Head of caudate nucleus (tissue), 42 donors: ENCODE measurements around the gene GAPVD1.
"Not testable (repeated sequence)": the region's sequence is repeated elsewhere in the genome, so short reads cannot be mapped to it uniquely, and the experiment has no call there.

Source experiments
- DNase-seq, 42 donors: peaks; one replicate each; pipeline versions ENCODE4 v3.0.0 to v3.0.0-alpha.2; 2020 to 2021; ENCODE audit warnings: mixed read lengths in 7 of 42
- intact Hi-C: fragments of 100-400 bp; cut with DNase I; formaldehyde crosslinking; loops from one replicate; pipeline ENCODE4 v1.15.0; 2022

Gene GAPVD1

GRCh38 chr9:125396799-125397198 lies 135.2 kb downstream of the GAPVD1 start:
- intact Hi-C loops = no loop called here
- no peak for DNase-seq

GRCh38 chr9:125397736-125398135 lies 136.1 kb downstream of the GAPVD1 start:
- intact Hi-C loops = no loop called here
- peak in 26 of 42 donors; percentile 21 to 68 (median 40) for DNase-seq

- intact Hi-C loops = no loop called here
- DNase-seq = no peak
These were observed 136.6 kb downstream of the GAPVD1 start for GRCh38 chr9:125398243-125398642.

- no peak for DNase-seq
- intact Hi-C loops = no loop called here
These were observed 137.5 kb downstream of the GAPVD1 start for GRCh38 chr9:125399165-125399564.

GRCh38 chr9:125399666-125400065 lies 138.0 kb downstream of the GAPVD1 start:
- no peak for DNase-seq
- intact Hi-C loops = loop anchor here (10.0 kb wide), 1 partner anchor 1095 kb away; no protein-coding TSS in a partner anchor

GRCh38 chr9:125400232-125400631 lies 138.6 kb downstream of the GAPVD1 start:
- DNase-seq = not testable (repeated sequence)
- intact Hi-C loops = loop anchor here (10.0 kb wide), 1 partner anchor 1095 kb away; no protein-coding TSS in a partner anchor

- DNase-seq = no peak
- intact Hi-C loops = loop anchor here (10.0 kb wide), 1 partner anchor 1094 kb away; no protein-coding TSS in a partner anchor
These were observed 139.4 kb downstream of the GAPVD1 start for GRCh38 chr9:125400725-125401716.

GRCh38 chr9:125404733-125405132 lies 143.1 kb downstream of the GAPVD1 start:
- no peak for DNase-seq
- intact Hi-C loops = loop anchor here (10.0 kb wide), 1 partner anchor 1090 kb away; no protein-coding TSS in a partner anchor

GRCh38 chr9:125405938-125406809 lies 144.5 kb downstream of the GAPVD1 start:
- intact Hi-C loops = loop anchor here (10.0 kb wide), 1 partner anchor 1089 kb away; no protein-coding TSS in a partner anchor
- no peak for DNase-seq

GRCh38 chr9:125406810-125407087 lies 145.1 kb downstream of the GAPVD1 start:
- DNase-seq = no peak
- intact Hi-C loops = loop anchor here (10.0 kb wide), 1 partner anchor 1088 kb away; no protein-coding TSS in a partner anchor

GRCh38 chr9:125407432-125407973 lies 145.9 kb downstream of the GAPVD1 start:
- no peak for DNase-seq
- intact Hi-C loops = loop anchor here (10.0 kb wide), 1 partner anchor 1087 kb away; no protein-coding TSS in a partner anchor

- DNase-seq = peak; percentile 39 to 93 (median 84)
- intact Hi-C loops = loop anchor here (10.0 kb wide), 1 partner anchor 1087 kb away; no protein-coding TSS in a partner anchor
These were observed 146.6 kb downstream of the GAPVD1 start for GRCh38 chr9:125407974-125408900.

- no peak for DNase-seq
- intact Hi-C loops = loop anchor here (10.0 kb wide), 1 partner anchor 1086 kb away; no protein-coding TSS in a partner anchor
These were observed 147.6 kb downstream of the GAPVD1 start for GRCh38 chr9:125409217-125409636.

- DNase-seq = peak in 16 of 42 donors; percentile 16 to 81 (median 46)
- intact Hi-C loops = loop anchor here (10.0 kb wide), 1 partner anchor 1085 kb away; no protein-coding TSS in a partner anchor
These were observed 148.3 kb downstream of the GAPVD1 start for GRCh38 chr9:125409637-125410521.

GRCh38 chr9:125410522-125410894 lies 148.9 kb downstream of the GAPVD1 start:
- intact Hi-C loops = no loop called here
- DNase-seq = no peak

GRCh38 chr9:125411171-125411756 lies 149.6 kb downstream of the GAPVD1 start:
- DNase-seq = no peak
- intact Hi-C loops = no loop called here
